MM.1S (cell line): ENCODE results near the gene GJD4.

Source experiments
- DNase-seq: peaks from one replicate; pipeline ENCODE4 v3.0.0-alpha.2; 2015
- H2AFZ ChIP-seq: fragments of 300-600 bp; sonication (generic); 2 replicates; pipeline ENCODE4 v1.6.0; 2016; ENCODE audit warnings: antibody characterized with exemption, low read length
- H3F3A ChIP-seq: fragments of 300-600 bp; sonication (generic); 2 replicates; pipeline ENCODE4 v1.6.1; 2016; ENCODE audit warnings: mild to moderate bottlenecking, antibody characterized with exemption, low read length, moderate library complexity, mixed read lengths; ENCODE audit not compliant: insufficient read depth
- H3K27ac ChIP-seq: fragments of 300-600 bp; sonication (generic); 2 replicates; pipeline ENCODE4 v1.5.1; 2016; ENCODE audit warnings: mild to moderate bottlenecking, low read length
- H3K27me3 ChIP-seq: fragments of 300-600 bp; sonication (generic); replicated peaks from 2 replicates; pipeline ENCODE4 v1.6.0; 2016; ENCODE audit warnings: low read length; ENCODE audit not compliant: insufficient read depth
- H3K36me3 ChIP-seq: fragments of 300-600 bp; sonication (generic); replicated peaks from 2 replicates; pipeline ENCODE4 v1.6.1; 2016; ENCODE audit warnings: mild to moderate bottlenecking, low read length, mixed read lengths; ENCODE audit not compliant: insufficient read depth
- H3K4me1 ChIP-seq: fragments of 300-600 bp; sonication (generic); 2 replicates; pipeline ENCODE4 v1.6.1; 2016; ENCODE audit warnings: low read length, mixed read lengths
- H3K4me2 ChIP-seq: fragments of 300-600 bp; sonication (generic); 2 replicates; pipeline ENCODE4 v1.6.0; 2016; ENCODE audit warnings: low read depth, low read length
- H3K4me3 ChIP-seq: fragments of 300-600 bp; sonication (generic); 2 replicates; pipeline ENCODE4 v1.5.1; 2016; ENCODE audit warnings: low read length, mixed read lengths
- H3K79me2 ChIP-seq: fragments of 300-600 bp; sonication (generic); 2 replicates; pipeline ENCODE4 v1.6.1; 2016; ENCODE audit warnings: mixed run types, low read length, mixed read lengths
- H3K9ac ChIP-seq: fragments of 300-600 bp; sonication (generic); 2 replicates; pipeline ENCODE4 v1.6.1; 2016; ENCODE audit warnings: low read length, mixed read lengths
- H3K9me2 ChIP-seq: fragments of 300-600 bp; sonication (generic); replicated peaks from 2 replicates; pipeline ENCODE4 v1.6.1; 2016; ENCODE audit warnings: mild to moderate bottlenecking, low read length, mixed read lengths; ENCODE audit not compliant: insufficient read depth
- H3K9me3 ChIP-seq: fragments of 300-600 bp; sonication (generic); replicated peaks from 2 replicates; pipeline ENCODE4 v1.6.1; 2016; ENCODE audit warnings: mild to moderate bottlenecking, low read length, mixed read lengths; ENCODE audit not compliant: insufficient read depth
- H4K20me1 ChIP-seq: fragments of 300-600 bp; sonication (generic); 2 replicates; pipeline ENCODE4 v1.6.1; 2016; ENCODE audit warnings: mild to moderate bottlenecking, low read length, moderate library complexity, mixed read lengths; ENCODE audit not compliant: insufficient read depth
- EZH2 ChIP-seq: fragments of 300-600 bp; sonication (generic); optimal IDR thresholded peaks from 2 replicates; pipeline ENCODE3; 2017; ENCODE audit warnings: low read depth, mild to moderate bottlenecking, antibody characterized with exemption, low read length, mixed read lengths
- EZH2phosphoT487 ChIP-seq: fragments of 300-600 bp; sonication (generic); IDR thresholded peaks from 2 replicates; pipeline ENCODE4 v1.6.1; 2018; ENCODE audit warnings: antibody characterized with exemption, low read length
- TF ChIP-seq, protein P1 (sequence below): fragments of 300-600 bp; sonication (generic); IDR thresholded peaks from 2 replicates; pipeline ENCODE4 v1.5.1; 2016; ENCODE audit warnings: antibody characterized with exemption, low read length, mixed read lengths

GJD4 gene

DNA sequence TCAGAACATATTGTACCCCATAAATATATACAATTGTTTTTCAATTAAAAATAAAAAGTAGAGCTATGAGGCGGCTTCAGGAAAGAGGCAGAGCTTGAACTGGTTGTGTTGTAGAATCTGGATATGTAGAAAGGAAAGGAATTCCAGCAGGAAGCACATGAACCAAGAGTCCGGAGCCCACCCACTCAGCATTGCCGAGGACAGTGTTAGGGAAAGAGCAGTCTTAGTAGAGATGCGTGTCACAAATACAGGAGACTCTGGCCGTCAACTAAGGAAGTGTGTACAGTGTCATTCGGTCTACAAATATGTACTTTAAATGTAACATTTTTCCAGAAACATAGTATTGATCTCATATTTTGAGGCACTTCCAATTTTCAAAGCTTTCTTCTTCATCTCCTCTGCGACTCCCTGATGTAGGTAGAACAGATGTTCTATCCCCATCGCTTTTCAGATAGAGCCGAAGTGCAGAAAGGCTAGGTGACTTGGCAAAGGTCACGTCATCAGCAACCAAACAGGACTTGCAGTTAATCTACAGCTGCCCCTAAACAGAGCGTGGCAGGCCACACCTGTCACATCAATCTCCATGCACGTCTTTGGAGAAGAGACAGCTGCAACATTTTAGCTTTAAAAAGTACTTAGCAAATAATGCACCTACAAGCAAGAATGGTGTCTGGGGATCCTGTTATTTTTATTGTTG, 25.3 kb upstream of the GJD4 start:
- Histone ChIP-seq H3F3A (no peaks in the 10 kb centered on the region), H2AFZ (no peak overlapping the region), H3K79me2 (no peaks in the 10 kb centered on the region), H3K36me3 (no peaks in the 10 kb centered on the region), H3K9me2 (no peaks in the 10 kb centered on the region), H3K27ac (no peak overlapping the region), H3K4me2 (no peak overlapping the region), H4K20me1 (no peaks in the 10 kb centered on the region), H3K27me3 (no peaks in the 10 kb centered on the region), H3K9me3 (no peaks in the 10 kb centered on the region), H3K4me3 (no peak overlapping the region), H3K9ac (no peak overlapping the region), H3K4me1 (no peaks in the 10 kb centered on the region)
- TF ChIP-seq EZH2phosphoT487 (no peak), EZH2 (no peak)
- TF ChIP-seq, protein P1, sequence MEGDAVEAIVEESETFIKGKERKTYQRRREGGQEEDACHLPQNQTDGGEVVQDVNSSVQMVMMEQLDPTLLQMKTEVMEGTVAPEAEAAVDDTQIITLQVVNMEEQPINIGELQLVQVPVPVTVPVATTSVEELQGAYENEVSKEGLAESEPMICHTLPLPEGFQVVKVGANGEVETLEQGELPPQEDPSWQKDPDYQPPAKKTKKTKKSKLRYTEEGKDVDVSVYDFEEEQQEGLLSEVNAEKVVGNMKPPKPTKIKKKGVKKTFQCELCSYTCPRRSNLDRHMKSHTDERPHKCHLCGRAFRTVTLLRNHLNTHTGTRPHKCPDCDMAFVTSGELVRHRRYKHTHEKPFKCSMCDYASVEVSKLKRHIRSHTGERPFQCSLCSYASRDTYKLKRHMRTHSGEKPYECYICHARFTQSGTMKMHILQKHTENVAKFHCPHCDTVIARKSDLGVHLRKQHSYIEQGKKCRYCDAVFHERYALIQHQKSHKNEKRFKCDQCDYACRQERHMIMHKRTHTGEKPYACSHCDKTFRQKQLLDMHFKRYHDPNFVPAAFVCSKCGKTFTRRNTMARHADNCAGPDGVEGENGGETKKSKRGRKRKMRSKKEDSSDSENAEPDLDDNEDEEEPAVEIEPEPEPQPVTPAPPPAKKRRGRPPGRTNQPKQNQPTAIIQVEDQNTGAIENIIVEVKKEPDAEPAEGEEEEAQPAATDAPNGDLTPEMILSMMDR = no peak
- no peak for DNase-seq

- H3K9me2 ChIP-seq = no peaks in the 10 kb centered on the region
- no peaks in the 10 kb centered on the region for H3K27me3 ChIP-seq
- no peak overlapping the region for H3K4me3 ChIP-seq
- H3K36me3 ChIP-seq = no peaks in the 10 kb centered on the region
- no peak for DNase-seq
- no peaks in the 10 kb centered on the region for H3K4me1 ChIP-seq
- H3F3A ChIP-seq = no peaks in the 10 kb centered on the region
- TF ChIP-seq EZH2 (no peak), EZH2phosphoT487 (no peak)
- TF ChIP-seq, protein P1 = no peak
- H2AFZ ChIP-seq = no peak overlapping the region
- no peaks in the 10 kb centered on the region for H4K20me1 ChIP-seq
- no peaks in the 10 kb centered on the region for H3K79me2 ChIP-seq
- no peak overlapping the region for H3K27ac ChIP-seq
- H3K9me3 ChIP-seq = no peaks in the 10 kb centered on the region
- no peak overlapping the region for H3K4me2 ChIP-seq
- no peak overlapping the region for H3K9ac ChIP-seq
Measured at GRCh38 chr10:35580423-35580770, 24.7 kb upstream of the GJD4 start.

DNA sequence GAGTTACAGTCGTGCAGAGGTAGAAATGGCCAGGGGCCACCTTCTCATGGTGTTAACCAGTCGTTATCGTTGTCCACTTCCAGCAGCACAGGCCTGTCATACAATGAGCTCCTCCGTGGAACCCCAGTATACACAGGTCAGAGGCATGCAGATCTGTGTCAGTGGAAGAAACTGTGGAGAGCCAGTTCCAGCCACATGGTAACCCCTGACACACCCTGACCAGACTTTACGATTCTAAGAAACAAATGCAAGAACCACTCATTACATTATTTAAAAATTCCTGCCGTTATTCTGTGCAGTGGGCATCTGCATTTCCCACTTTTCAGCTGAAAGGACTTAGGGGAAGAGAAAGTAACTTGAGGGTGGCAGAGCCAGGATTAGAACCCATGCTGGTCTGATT, 23.5 kb upstream of the GJD4 start:
- H3K36me3 ChIP-seq = no peaks in the 10 kb centered on the region
- DNase-seq = no peak
- H3K27ac ChIP-seq = no peak overlapping the region
- H3K9me2 ChIP-seq = no peaks in the 10 kb centered on the region
- no peak overlapping the region for H2AFZ ChIP-seq
- no peaks in the 10 kb centered on the region for H3K27me3 ChIP-seq
- H4K20me1 ChIP-seq = no peaks in the 10 kb centered on the region
- H3K9ac ChIP-seq = no peak overlapping the region
- no peak for TF ChIP-seq EZH2phosphoT487
- TF ChIP-seq EZH2 = no peak
- TF ChIP-seq, protein P1 = no peak
- H3K4me2 ChIP-seq = no peak overlapping the region
- no peak overlapping the region for H3K4me3 ChIP-seq
- H3K4me1 ChIP-seq = no peaks in the 10 kb centered on the region
- H3K9me3 ChIP-seq = no peaks in the 10 kb centered on the region
- no peaks in the 10 kb centered on the region for H3F3A ChIP-seq
- no peaks in the 10 kb centered on the region for H3K79me2 ChIP-seq
